Fibroblast of gingiva (primary cell): ENCODE data around the gene CPEB4.

ENCODE experiments used
- DNase-seq: peaks from one replicate; pipeline ENCODE4 v3.0.0-alpha.2; 2011; ENCODE audit warnings: low read depth

Gene CPEB4

GRCh38 chr5:173884402-173885053 is 3.6 kb upstream of the CPEB4 start:
- DNase-seq: no peak

- DNase-seq: no peak
These were observed 3.1 kb upstream of the CPEB4 start for GRCh38 chr5:173885054-173885443.

GRCh38 chr5:173885475-173886010 is 2.6 kb upstream of the CPEB4 start:
- DNase-seq: no peak

- no peak for DNase-seq
These were observed 2.0 kb upstream of the CPEB4 start for GRCh38 chr5:173886150-173886549.

- DNase-seq: peak; percentile 12
These were observed 453 bp downstream of the CPEB4 start for GRCh38 chr5:173888473-173889131.

GRCh38 chr5:173890195-173890991 is 2.2 kb downstream of the CPEB4 start:
- DNase-seq: no peak

GRCh38 chr5:173891308-173892116 is 3.4 kb downstream of the CPEB4 start:
- DNase-seq: no peak

- DNase-seq: no peak
These were observed 5.0 kb downstream of the CPEB4 start for GRCh38 chr5:173893192-173893561.

GRCh38 chr5:173895401-173896165 is 7.4 kb downstream of the CPEB4 start:
- no peak for DNase-seq

- DNase-seq: no peak
These were observed 8.5 kb downstream of the CPEB4 start for GRCh38 chr5:173896631-173897030.

GRCh38 chr5:173901705-173902104 is 13.6 kb downstream of the CPEB4 start:
- DNase-seq: no peak

GRCh38 chr5:173902334-173902733 is 14.2 kb downstream of the CPEB4 start:
- DNase-seq: no peak

GRCh38 chr5:173902743-173903142 is 14.6 kb downstream of the CPEB4 start:
- DNase-seq: no peak

- no peak for DNase-seq
These were observed 15.4 kb downstream of the CPEB4 start for GRCh38 chr5:173903396-173904140.

GRCh38 chr5:173904151-173904550 is 16.0 kb downstream of the CPEB4 start:
- DNase-seq: no peak

- DNase-seq: no peak
These were observed 19.1 kb downstream of the CPEB4 start for GRCh38 chr5:173907284-173907683.

GRCh38 chr5:173907686-173908371 is 19.7 kb downstream of the CPEB4 start:
- DNase-seq: peak; percentile 21

GRCh38 chr5:173909199-173909598 is 21.1 kb downstream of the CPEB4 start:
- DNase-seq: no peak

GRCh38 chr5:173910215-173910614 is 22.1 kb downstream of the CPEB4 start:
- no peak for DNase-seq

- DNase-seq: no peak
These were observed 23.5 kb downstream of the CPEB4 start for GRCh38 chr5:173911623-173912022.
